HG03457 (cell line): ENCODE data around the gene WWOX.
"Not testable (repeated sequence)": the region's sequence is repeated elsewhere in the genome, so short reads cannot be mapped to it uniquely, and the experiment has no call there.

Source experiments
- ATAC-seq: cut with Tn5 transposase; IDR thresholded peaks from one replicate; pipeline ENCODE4 v1.9.1; 2021; ENCODE audit warnings: moderate number of reproducible peaks; ENCODE audit not compliant: unreplicated experiment

The WWOX gene

DNA sequence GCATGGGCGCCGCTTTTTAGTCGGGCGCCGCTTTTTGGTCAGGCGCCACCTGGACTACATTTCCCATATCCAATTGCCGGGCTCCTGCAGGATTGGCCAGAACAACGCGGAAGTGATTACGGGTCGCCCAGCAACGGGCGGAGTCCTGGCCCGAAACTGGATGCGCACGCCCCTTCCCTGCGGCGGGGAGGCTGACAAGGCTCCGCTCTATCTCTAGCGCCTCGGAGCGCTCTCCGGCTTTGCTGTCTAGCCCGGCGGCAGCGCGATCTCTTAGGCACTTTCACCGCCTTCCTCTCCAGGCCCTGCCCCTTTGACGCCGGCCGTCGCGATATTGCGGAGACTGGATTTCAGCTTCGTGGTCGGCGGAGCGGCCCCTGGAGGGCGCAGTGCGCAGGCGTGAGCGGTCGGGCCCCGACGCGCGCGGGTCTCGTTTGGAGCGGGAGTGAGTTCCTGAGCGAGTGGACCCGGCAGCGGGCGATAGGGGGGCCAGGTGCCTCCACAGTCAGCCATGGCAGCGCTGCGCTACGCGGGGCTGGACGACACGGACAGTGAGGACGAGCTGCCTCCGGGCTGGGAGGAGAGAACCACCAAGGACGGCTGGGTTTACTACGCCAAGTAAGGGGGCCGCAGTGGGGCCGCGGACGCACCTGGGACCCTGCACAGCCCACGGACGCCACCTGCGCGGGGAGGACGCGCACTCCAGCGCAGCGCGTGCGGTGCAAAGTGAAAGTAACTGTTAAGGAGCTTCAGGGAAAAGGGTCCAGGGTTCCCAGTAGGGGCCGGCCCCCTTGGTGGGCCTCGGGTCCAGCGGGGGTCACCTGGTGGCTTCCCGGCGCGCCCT, at the start of gene WWOX:
TSS of gene WWOX (plus strand) at position 384 of the 841 bp plus-strand sequence.
- ATAC-seq: peak; percentile 96

DNA sequence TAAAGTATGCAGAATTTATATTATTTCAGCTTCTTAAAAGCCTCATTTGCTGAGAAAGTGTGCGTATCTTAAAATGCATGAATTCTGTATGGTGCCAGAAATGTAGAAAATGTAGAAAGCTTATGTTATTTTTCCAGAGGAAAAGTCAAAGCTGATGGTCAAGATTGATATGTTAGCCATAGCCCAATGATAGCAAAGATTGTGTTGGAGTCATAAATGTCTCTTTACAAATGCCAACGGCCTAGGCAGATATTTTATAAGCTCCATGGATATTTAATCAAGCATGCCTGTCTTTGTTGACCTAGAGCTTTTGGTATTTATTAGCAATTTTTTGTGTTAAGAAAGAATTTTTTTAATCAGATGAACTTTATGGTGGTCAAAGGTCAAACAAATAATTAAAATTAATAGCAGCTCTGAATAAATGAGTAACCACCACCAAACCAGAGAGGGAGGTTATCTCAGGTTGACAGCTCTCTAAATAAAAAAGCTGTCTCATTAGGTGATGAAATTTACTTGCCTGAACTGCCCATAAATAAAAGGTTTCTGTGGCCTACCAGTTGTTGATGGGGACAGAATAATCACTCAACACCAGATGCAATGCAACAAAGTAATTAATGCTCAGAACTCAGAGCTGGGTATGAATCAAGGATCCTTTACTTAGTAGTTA, 48.6 kb upstream of the WWOX start:
- no peak for ATAC-seq

GRCh38 chr16:78057803-78058564, 41.5 kb upstream of the WWOX start:
- ATAC-seq: no peak

GRCh38 chr16:78059806-78060205, 39.6 kb upstream of the WWOX start:
- not testable (repeated sequence) for ATAC-seq

DNA sequence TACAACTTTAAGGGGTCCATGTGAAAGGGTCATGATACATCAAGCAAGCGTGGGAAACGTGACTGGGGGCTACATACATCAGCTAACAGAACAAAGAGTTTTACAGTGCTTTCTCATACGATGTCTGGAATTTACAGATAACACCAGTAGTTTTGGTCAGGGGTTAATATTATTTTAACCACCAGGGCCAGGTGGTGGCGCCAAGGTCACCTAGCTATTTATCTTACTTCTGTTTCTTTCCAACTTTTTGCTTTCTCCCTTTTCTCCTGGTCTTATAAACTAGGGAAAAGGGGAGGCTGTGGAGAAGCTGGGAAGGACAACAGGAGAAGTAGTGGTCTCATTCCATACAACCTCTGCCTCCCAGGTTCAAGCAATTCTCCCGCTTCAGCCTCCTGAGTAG, 39.2 kb upstream of the WWOX start:
- no peak for ATAC-seq

DNA sequence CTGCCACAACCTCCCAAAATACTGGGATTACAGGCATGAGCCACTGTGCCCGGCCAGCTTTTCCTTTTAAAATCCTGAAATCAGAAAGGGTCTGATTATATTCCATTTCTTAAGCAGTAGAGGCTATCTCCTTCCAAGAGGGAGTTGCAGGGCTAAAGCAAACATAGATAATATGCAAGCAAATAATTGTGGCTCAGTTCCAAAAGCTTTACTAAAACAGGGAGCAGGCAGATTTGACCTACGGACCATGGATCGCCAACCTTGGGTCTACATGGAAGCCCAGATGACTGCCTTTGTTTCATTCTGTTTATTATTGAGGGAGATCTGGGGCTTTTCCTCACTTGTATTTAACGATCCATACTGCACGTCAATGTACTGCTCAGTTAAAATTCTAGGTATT, 38.6 kb upstream of the WWOX start:
- ATAC-seq: no peak

DNA sequence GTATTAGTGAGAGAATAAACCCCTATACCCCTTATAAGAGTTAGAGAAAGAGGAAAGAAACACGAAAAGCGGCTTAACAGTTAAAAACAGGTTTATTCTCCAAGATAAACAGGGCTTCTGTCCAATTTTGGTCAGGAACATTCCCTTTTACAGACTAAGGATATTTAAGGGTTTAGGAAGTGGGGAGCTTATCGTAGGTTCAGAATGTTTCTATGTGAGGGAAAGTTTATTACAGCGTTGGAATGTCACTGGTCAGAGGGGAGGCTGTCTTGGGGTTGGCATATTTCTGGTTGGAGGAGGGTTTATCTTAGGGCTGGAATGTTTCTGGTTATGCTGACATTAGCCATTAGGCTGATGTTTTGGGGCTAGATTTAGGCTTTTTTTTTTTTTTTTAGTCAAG, 34.1 kb upstream of the WWOX start:
- ATAC-seq: no peak

- ATAC-seq: no peak
These were observed 29.5 kb upstream of the WWOX start for GRCh38 chr16:78069913-78070312.

GRCh38 chr16:78072275-78072674, 27.2 kb upstream of the WWOX start:
- no peak for ATAC-seq

DNA sequence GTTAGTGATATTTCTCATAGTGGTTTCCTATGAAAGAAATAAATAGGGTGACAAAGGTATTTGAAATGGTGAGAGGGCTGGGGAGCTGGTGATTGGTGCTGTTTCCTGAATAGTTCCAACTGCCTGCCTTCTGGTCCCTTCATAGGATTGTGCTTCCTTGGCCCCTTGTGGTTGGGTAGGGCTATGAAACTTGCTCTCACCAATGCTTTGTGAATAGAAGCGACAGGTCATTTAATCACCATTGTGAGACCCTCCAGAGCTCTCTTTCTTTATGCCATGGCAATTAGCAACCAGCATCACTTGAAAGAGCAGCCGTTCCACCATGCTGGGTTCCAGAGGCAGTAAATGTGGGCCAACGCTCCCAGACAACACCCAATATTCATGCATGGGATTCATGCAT, 23.7 kb upstream of the WWOX start:
- ATAC-seq: no peak

DNA sequence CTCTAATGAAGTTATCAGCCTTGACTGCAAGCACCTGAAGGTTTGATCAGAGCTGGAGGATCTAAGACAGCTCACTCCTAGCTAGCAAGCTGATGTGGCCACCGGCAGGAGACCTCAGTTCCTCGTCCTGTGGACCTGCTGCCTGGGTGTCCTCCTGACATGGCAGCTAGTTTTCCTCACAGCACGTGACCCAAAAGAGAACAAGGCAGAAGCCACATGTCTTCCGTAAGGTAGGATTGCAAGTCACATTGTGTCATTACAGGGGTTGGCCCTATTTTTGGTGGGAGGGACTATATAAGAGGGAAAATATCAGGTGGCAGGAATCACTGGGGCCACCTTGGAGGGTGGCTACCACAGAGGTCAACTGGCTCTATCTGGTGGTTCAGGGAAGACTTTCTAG, 18.1 kb upstream of the WWOX start:
- no peak for ATAC-seq

DNA sequence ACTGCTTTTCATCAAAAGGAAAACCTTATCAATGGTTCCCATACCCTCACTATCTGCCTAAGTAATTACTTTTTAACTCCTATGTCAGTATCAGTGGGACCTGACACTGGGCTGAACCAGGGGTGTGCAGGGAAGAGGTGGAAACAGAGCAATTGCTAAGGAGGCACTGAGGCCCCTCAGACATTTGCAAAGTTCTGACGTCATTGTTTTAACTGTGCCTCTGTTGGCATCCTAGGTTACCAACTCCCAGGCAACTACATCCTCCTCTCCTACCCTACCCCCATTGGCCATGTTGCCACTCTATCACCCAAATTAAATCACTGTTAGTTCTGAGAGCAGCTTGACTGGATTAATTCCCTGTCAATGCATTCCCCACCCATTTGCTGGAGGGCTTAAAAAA, 8.0 kb upstream of the WWOX start:
- ATAC-seq: no peak

- no peak for ATAC-seq
These were observed 6.7 kb upstream of the WWOX start for GRCh38 chr16:78092758-78093157.

- no peak for ATAC-seq
These were observed 5.3 kb upstream of the WWOX start for GRCh38 chr16:78094166-78094565.

DNA sequence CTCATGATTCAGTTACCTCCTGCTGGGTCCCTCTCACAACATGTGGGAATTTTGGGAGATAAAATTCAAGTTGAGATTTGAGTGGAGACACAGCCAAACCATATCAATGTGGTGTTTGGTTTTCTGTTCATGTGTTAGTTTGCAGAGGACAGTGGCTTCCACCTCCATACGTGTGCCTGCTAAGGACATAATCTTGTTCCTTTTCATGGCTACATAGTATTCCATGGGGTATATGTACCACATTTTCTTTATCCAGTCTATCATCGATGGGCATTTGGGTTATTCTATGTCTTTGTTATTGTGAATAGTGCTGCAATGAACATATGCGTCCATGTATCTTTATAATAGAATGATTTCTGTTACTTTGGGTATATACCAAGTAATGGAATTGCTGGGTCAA, 4.5 kb upstream of the WWOX start:
- no peak for ATAC-seq

DNA sequence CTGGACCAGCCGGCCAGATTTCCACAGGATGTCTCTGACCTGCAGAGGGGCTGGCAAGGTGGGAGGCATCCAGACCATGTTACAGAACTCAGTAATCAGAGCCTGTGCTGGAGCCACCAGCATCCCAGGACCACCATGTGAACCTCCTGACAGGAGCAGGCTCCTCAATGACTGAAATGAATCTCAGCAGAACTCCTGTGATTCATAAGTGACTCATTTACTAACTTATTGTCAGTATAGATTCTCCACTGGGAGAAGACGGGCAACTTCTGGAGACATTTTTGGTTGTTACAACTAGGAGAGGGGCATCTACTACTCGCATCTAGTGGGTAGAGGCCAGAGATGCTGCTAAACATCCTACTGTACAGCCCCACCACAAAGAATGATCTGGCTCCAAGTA, 3.1 kb upstream of the WWOX start:
- ATAC-seq: no peak

GRCh38 chr16:78097548-78097947, 1.9 kb upstream of the WWOX start:
- no peak for ATAC-seq

GRCh38 chr16:78098087-78098486, 1.4 kb upstream of the WWOX start:
- no peak for ATAC-seq

DNA sequence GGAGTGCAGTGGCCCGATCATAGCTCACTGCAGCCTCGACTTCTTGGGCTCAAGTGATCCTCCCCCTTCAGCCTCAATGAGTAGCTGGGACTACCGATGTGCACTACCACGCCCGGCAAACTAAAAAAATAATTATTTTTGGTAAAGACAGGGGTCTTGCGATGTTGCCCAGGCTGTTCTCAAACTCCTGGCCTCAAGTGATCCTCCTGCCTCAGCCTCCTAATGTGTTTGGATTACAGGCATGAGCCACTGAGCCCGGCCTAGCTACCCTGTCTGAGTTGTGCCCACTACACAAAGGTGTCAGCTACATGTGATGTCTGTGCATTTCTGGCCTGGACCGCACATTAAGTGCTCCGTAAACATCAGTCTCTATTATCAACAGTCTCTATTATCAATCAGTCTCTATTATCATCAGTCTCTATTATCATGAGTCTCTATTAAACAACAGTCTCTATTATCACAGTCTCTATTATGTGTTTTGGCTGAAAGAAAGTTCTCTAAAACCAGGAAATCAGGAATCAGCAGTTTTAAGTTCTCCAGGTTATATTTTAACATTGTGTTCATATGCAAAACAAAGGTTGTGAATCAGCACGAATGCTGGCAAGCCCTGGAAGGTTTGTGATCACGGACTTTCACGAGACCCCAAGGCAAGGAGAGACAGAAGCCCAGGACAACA, 721 bp upstream of the WWOX start:
- ATAC-seq: no peak

GRCh38 chr16:78100112-78100467, 636 bp downstream of the WWOX start:
- ATAC-seq: peak; percentile 20

GRCh38 chr16:78102122-78102660, 2.7 kb downstream of the WWOX start:
- ATAC-seq: no peak
